MG63 (cell line): ENCODE measurements around the gene AOPEP. TPM values are rescaled to one million over a fixed set of nuclear protein-coding genes. Genes with fewer than 3 reads are reported as not detected.

Experiments used
- DNase-seq: peaks from one replicate; pipeline ENCODE4 v3.0.0-alpha.2; 2020
- H3K27me3 ChIP-seq: fragments of 250-450 bp; sonication (Bioruptor Pico); 2 replicates; pipeline ENCODE4 v1.5.1; 2020; ENCODE audit warnings: mild to moderate bottlenecking, moderate library complexity
- H3K36me3 ChIP-seq: fragments of 250-450 bp; sonication (Bioruptor Pico); 2 replicates; pipeline ENCODE4 v1.5.1; 2020; ENCODE audit warnings: mild to moderate bottlenecking, moderate library complexity
- H3K4me3 ChIP-seq: fragments of 250-450 bp; sonication (Bioruptor Pico); 2 replicates; pipeline ENCODE4 v1.5.1; 2020; ENCODE audit warnings: mild to moderate bottlenecking, moderate library complexity
- H3K9me3 ChIP-seq: fragments of 250-450 bp; sonication (Bioruptor Pico); 2 replicates; pipeline ENCODE4 v1.5.1; 2020; ENCODE audit warnings: mild to moderate bottlenecking, moderate library complexity
- total RNA-seq: library from RNA; depleted of rRNA; stranded (reverse); fragments of >200 nt; shearing (Covaris generic); gene quantifications from 2 replicates; pipeline ENCODE4 v1.2.3, GENCODE V29; 2014; ENCODE audit warnings: low replicate concordance

Gene AOPEP
- total RNA-seq, 1 experiment from 2014 or later, result 91.4 TPM

DNA sequence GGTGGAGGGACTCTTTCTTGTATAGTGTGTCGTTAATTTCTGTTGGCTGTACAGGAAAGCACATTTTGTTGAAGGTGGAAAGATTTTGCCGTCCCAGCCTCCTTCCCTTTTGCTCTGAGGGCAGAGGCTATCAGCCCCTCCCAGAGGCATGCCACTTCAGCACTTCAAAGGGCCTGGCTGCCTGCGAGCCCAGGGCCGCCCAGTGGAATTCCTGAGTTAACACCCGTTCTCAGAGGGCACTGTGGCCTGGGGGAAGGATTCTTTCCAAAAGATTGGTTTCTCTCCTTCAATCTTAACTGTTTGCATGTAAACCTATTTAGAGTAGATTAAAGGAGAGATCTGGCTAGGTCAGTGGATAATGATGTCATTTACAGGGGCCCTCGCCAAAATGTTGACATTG lies 352.4 kb downstream of the AOPEP start:
- H3K27me3 ChIP-seq, result no peaks in the 10 kb centered on the region
- H3K36me3 ChIP-seq, result peaks cover 87% of the 10 kb centered on the region
- no peak for DNase-seq
- no peak overlapping the region for H3K4me3 ChIP-seq
- H3K9me3 ChIP-seq, result no peaks in the 10 kb centered on the region

DNA sequence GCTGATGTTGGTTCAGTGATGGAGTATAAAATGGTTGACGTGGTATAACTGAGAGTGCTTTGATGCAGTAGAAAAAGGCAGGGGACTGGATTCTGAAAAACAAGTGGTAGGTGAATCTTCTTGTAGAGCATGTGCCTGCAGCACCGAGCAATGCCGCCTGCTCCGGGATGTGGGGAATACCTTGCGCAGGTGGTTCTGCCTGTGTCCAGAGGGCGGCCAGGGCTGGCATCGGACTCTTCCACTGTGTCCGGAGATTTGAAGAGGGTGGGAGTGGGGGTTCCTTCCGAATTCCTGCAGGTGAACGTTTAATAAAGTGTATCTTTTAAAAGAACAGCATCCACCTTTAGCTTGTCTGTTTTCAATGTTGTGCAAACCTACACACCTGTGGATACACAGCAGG lies 353.0 kb downstream of the AOPEP start:
- H3K36me3 ChIP-seq, result peaks cover 87% of the 10 kb centered on the region

DNA sequence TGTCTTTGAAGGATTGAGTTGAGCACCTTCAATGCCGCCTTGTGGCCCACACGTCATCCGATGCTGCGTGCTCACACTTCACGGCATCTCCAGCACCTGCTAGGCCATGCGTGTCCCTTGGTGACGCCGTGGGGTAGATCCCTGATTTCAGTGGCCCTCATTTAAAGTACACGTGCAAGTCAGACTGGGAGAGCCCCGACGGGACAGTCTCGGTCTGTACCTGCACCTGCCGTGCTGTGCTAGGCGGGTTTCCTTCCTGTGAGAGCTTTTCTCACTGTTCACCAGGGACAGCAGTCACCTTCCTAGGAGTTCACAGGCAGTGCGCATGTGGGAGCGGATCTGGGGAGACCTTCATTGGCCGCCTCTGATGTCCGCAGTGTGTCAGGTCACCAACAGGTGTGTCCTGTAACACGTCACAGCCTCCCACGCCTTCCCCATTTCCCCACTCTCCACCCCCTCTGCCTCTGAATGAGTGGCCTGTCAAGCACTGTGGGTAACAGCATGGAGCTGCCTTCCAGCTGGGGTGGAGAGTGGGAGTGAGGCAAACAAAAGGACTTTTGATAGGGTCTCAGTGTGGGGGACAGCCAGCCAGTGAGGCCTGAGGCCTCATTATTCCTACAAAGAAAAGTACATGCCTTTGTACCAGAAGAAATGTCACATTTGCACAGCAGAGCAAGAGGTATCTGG lies 354.6 kb downstream of the AOPEP start:
- no peaks in the 10 kb centered on the region for H3K9me3 ChIP-seq
- no peak for DNase-seq
- H3K36me3 ChIP-seq, result peaks cover 91% of the 10 kb centered on the region
- H3K4me3 ChIP-seq, result no peak overlapping the region
- H3K27me3 ChIP-seq, result no peaks in the 10 kb centered on the region

More for the DNA sequence above, 353.0 kb downstream of the AOPEP start:
- no peak for DNase-seq
- Histone ChIP-seq H3K27me3 (no peaks in the 10 kb centered on the region), H3K4me3 (no peak overlapping the region), H3K9me3 (no peaks in the 10 kb centered on the region)

DNA sequence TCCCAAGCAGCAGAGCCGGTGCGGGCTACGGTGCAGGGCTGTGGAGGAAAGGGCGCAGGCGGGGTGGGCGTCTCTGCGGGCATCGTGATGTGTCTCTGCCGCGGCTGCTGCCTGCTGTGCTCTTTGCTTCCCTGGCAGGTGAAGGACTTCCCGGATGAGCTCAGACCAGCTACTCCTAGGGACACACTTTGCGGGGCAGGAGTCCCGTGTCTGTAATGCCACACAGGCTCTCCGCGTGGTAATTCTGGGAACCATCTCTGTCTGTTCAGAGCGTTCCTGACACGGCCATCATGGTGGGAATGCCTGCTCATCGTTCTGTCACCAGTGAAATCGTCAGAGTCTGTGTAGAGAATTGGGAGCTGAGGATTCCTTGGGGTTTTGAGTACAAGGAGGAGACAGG lies 355.5 kb downstream of the AOPEP start:
- peaks cover 92% of the 10 kb centered on the region for H3K36me3 ChIP-seq
- no peak for DNase-seq

DNA sequence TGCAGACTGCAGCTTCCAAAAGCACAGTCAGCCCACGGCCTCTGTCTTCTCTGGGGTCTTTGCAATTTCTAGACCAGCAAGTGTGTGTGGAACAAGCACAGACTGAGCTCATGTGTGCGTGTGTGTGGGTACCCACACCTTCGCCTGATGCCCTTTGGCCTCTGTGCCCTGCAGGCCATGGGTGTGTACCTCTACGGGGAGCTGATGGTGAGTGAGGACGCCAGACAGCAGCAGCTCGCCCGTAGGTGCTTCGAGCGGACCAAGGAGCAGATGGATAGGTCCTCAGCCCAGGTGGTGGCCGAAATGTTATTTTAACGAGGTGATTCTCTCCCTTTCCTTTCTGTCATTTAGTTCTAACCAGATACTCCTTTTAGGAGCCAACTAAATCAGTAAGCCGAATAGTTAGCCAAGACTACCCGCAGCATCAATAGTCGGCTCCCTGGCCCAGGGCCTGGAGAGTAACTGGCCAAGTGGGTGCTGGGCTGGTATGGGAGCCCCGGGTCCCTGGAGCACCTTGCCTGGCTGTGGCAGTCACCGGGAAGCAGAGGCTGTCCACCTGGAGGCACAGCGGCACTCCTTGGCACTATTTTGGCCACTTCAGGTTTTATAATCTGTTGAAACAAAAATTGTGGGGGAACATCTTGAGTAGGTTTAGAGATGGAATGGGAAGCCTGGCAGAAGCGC lies 356.0 kb downstream of the AOPEP start:
- no peak for DNase-seq
- Histone ChIP-seq H3K27me3 (no peaks in the 10 kb centered on the region), H3K9me3 (no peaks in the 10 kb centered on the region), H3K36me3 (peaks cover 92% of the 10 kb centered on the region), H3K4me3 (no peak overlapping the region)

More for the DNA sequence above, 355.5 kb downstream of the AOPEP start:
- no peaks in the 10 kb centered on the region for H3K9me3 ChIP-seq
- no peaks in the 10 kb centered on the region for H3K27me3 ChIP-seq
- no peak overlapping the region for H3K4me3 ChIP-seq

DNA sequence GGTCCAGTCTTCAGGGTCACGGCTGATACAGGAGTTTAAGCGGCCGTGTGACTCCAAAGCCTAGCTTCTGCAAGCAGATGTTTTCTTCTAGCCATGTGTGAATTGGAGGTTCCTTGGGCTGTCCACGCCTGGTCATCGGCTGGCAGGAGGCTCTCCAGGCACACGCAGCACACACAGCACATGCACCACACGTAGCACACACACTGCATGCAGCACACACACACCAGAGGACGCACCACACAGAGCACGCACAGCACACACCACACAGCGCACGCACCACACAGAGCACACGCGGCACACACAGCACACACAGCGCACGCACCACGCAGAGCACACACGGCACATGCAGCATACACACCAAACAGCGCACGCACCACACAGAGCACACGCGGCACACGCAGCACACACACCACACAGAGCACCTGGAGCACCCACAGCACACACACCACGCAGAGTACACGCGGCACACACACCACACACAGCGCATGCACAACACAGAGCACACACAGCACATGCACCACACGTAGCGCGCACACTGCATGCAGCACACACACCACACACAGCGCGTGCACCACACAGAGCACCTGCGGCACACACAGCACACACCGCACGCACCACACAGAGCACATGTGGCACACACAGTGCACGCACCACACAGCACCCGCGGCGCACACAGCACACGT lies 356.7 kb downstream of the AOPEP start:
- no peaks in the 10 kb centered on the region for H3K27me3 ChIP-seq
- H3K4me3 ChIP-seq, result no peak overlapping the region
- H3K9me3 ChIP-seq, result no peaks in the 10 kb centered on the region
- H3K36me3 ChIP-seq, result peaks cover 92% of the 10 kb centered on the region
- DNase-seq, result no peak

DNA sequence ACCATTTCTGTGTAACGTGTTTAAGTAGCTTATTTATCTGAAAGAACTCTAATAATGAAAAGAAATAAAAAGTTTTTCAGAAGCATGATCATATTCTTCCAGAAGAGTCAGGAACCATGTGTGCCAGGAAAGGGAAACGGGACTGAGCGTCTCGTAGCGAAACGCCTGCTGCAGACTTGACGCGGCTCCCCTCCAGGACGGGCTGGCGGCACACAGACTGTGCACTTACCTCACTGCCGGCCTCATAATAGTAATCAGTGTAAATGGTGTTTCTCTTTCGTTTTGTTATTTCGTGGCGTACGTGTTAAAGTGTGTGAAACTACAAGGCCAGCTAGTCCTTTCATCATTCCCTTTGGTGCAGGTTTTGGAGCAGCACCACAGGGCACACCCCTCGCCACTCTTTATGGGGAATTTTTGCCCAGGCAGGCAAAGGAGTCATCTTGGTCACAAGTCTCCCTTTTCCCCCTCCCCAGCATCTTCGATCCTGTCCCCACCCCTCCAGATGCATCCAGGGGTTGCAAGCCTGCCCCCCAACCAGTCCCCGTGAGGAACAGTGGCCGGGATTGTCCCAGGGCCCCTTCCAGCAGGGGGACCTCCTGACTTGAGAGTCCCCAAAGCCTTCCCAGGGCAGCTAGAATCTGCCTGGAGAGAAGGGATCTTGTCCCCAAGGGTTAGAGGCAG lies 357.9 kb downstream of the AOPEP start:
- Histone ChIP-seq H3K27me3 (no peaks in the 10 kb centered on the region), H3K4me3 (no peak overlapping the region), H3K9me3 (no peaks in the 10 kb centered on the region), H3K36me3 (peaks cover 94% of the 10 kb centered on the region)
- no peak for DNase-seq

DNA sequence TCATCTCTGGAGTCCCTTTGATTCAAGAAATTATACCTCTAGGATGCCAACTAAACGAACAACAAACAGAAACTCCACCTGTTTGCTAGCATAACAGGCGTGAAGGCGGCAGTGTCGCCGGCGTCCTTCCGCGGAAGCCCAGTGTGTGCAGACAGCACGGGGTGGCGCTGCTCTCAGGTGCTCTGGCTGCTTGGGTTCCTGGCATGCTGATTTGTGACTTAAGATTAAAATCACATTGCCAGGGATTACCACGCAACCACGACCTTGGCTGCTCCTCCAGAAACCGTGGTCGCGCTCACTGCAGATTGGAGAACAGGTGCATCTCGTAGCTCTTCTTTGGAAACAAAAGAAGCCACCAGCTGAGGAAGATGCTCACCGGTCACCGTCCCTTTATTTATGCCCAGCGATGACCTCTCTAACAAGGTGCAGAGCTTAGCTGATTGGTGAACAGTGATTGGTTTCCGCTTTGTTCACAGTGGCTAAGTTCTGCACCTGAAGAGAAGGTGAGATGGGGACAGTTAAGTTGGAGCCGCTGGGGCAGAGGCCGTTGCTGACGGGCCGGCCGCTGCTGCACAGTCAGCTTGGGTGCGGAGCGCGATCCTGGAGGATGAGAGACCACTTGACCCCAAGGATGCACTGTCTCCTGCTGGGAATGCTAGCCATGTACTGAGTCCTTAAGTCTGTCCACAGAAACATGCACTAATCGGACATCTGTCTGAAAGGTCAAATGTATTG lies 358.7 kb downstream of the AOPEP start:
- no peak for DNase-seq
- Histone ChIP-seq H3K36me3 (peaks cover 91% of the 10 kb centered on the region), H3K4me3 (no peak overlapping the region), H3K9me3 (no peaks in the 10 kb centered on the region), H3K27me3 (no peaks in the 10 kb centered on the region)

DNA sequence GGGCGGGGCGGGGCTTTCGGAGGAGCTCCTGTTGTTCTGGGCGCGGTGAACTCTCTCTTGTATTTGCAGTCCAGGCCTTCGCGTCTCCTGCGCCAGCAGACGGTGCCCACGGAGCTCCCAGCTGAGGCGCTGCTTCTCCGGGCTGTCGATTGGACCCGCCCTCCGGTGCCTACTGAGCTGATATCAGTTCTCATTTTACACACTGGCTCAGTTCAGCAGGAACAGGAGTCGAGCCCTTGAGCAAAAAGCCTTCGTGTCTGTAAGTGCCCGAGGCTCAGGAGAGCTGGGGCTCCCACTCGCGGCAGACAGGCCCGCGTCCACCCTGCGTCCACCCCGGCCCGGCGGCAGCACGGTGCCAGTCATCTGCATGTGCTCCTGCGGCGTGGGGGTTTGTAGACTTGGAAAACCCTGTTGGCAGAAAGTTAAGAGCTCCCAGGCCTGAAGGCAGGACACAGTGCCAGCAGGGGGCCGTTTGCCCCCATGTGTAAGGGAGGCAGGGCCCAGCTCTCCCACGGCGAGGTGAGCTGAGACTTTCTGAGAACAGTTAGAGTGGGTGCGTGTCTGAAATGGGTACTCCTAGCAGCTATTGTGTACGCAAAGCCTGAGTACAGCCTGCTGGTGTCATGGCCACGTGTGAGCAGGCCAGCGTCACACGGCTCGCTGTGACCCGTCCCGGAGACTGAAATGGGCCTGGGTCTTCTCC lies 359.5 kb downstream of the AOPEP start:
- DNase-seq, result no peak
- Histone ChIP-seq H3K36me3 (peaks cover 83% of the 10 kb centered on the region), H3K27me3 (no peaks in the 10 kb centered on the region), H3K4me3 (no peak overlapping the region), H3K9me3 (no peaks in the 10 kb centered on the region)

DNA sequence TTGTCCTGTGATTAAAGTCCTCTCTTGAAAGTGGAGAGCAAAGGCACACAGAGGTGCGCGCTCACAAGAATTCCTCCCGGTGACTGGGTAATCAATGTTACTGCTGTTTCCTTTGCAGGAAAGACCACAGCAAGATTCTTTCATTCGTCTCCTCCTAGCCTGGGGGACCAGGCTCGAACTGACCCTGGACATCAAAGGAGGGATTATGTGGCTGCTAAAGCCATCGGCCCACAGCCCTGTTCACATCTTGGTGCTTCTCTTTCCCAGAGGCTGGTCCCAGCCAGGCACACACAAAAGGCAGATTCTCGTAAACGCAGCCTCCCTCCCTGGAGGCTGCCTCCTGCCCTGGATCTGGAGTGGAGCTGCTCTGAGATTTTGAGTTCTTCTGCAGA lies 360.1 kb downstream of the AOPEP start:
- peaks cover 78% of the 10 kb centered on the region for H3K36me3 ChIP-seq

DNA sequence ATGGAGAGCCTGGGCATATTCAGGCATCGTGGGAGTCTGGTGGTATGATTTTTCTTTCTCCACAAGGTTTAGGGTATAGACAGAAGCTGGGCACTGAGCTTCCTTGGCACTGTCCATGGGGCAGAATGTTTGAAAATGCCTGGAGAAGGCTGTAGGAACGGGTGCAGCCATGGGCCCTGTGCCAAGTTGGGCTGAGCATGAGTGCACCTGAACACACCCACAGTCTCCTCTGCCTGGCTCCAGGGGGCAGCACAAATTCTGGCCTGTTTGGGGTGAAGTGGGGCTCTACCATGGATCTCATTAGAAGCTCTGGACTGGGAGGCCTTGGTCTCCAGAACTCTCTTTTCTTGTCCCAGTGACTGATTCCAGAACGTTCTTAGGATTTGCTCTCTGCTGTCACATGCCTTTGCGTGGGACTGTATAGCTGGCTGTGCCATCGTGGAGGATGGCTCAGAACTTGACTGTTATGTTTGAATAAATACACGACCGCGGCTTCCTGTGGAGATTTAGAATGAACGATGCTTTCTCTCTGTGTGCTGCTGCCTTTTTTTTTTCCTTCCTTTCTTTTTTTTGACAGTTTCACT lies 361.3 kb downstream of the AOPEP start:
- DNase-seq, result peak; percentile 47

More for the DNA sequence above, 360.1 kb downstream of the AOPEP start:
- Histone ChIP-seq H3K27me3 (no peaks in the 10 kb centered on the region), H3K9me3 (no peaks in the 10 kb centered on the region), H3K4me3 (no peak overlapping the region)
- no peak for DNase-seq

DNA sequence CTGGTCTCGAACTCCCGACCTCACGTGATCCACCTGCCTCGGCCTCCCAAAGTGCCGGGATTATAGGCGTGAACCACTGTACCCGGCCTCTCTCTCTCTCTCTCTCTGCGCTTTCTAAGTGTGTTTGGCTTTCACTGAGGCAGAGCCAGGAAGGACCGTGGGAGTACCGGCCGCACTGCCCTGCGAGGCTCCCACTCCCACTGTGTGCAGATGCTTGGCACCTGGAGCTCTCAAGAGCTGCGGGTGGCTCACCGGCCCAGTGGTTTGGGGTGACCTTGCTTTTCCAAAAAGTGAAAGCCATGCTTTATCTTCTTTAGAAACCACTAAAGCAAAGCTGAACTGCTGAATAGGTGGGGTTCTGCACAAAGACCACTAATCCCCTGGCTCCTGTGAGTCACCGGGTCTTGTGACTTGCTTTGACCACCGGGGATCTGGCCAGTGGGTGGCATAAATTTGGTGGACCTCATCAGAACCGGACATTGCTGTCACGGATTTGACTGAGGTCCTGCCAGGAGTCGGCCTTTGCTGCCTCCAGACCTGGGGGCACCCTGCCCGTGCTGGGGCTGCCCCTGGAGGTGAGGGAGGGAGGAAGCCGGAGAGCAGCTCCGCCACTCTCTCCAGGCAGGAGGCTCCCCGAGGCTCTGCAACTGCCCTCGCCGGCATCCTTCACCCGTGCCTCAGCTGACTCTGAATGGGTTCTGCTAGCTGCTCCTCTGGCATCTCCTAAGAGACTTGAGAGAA lies 362.1 kb downstream of the AOPEP start:
- peaks cover 59% of the 10 kb centered on the region for H3K36me3 ChIP-seq
- no peak overlapping the region for H3K4me3 ChIP-seq
- H3K27me3 ChIP-seq, result no peaks in the 10 kb centered on the region
- no peak for DNase-seq
- H3K9me3 ChIP-seq, result no peaks in the 10 kb centered on the region

More for the DNA sequence above, 361.3 kb downstream of the AOPEP start:
- peaks cover 68% of the 10 kb centered on the region for H3K36me3 ChIP-seq
- no peak overlapping the region for H3K4me3 ChIP-seq
- no peaks in the 10 kb centered on the region for H3K27me3 ChIP-seq
- H3K9me3 ChIP-seq, result no peaks in the 10 kb centered on the region

DNA sequence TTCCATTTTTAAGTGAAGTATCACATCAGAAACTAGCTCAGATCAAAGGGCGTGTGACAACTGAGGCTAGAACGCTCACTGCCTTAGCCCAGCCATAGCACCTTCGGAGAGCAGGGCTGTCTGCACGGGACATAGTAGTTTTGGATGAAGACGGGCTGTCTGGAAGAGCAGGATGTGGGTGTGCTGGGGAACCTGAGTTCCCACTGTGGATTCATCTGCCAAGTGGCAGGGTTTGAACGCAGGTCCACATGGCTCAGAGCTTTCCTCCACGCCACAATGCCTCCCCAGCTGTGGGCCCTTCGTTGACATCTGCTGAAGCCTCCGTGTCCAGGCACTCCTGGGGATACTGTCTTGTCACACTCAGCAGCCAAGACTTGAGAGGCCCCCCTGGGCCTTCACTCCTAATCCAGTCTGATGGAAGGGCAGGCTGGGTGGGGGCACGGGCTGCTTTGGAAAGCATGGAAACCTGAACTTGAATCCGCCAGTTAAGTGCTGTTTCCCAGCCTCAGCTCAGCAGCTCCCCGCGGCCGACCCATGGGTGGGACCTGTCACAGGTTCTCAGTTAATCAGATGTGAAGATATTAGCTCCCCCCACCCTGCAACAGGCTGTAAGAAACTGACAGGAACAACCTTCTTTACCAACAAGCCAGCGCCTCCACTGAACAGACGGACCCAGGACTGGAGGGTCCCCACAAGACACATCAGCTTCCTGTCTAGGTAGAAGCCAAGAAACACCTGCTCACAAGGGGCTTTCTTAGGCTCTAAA lies 362.9 kb downstream of the AOPEP start:
- H3K36me3 ChIP-seq, result peaks cover 51% of the 10 kb centered on the region
- no peaks in the 10 kb centered on the region for H3K27me3 ChIP-seq
- DNase-seq, result no peak
- H3K4me3 ChIP-seq, result no peak overlapping the region
- H3K9me3 ChIP-seq, result no peaks in the 10 kb centered on the region

DNA sequence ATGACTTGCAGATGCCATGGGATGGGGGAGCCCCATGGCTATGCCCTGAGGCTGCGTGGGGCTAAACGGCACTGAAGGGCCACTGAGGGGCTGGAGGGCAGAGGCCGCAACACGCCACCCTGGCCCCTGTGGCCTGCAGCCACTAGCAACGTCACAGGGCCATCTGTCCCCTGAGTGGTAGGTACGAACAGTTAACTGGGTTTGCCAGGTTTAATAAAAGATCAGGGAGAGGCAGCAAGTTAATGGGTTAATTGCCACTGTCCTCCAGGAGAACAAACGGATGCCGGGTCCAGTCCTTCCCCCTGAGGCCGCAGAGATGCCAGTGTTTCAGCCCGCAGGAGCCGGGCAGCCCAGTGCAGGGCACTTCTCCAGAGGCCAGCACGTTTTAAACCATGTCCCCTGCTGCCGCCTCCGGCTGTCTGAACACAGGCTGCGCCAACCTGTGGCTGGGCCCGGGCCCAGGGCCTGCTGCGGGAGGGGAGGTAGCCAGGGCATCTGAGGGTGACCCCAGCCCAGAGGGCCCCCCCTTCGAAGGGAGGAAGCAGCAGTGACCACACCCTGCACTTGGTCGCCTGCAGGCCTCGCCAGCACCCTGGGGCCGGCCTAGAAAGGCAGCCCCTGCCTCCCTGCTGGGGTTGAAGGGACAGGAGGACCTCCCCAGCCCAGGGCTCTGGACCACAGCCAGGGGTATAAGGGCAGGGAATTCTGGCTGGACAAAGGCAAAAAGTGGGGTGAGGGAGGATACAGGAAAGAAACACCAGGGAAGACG lies 363.7 kb downstream of the AOPEP start:
- H3K36me3 ChIP-seq, result peaks cover 44% of the 10 kb centered on the region
- no peaks in the 10 kb centered on the region for H3K27me3 ChIP-seq
- no peak overlapping the region for H3K4me3 ChIP-seq
- DNase-seq, result no peak
- no peaks in the 10 kb centered on the region for H3K9me3 ChIP-seq
